ENCODE results near the gene CCND3.

The CCND3 gene

GRCh38 chr6:41936073-41936837 is 5.4 kb downstream of the CCND3 start:
- Histone ChIP-seq H3K36me3 (ENCODE audit: control insufficient read depth in 1 of 2, insufficient read depth in 2 of 2, low read length in 2 of 2) (peaks cover 49 to 52% of the 10 kb centered on the region in 2 donors), H3K27me3 (ENCODE audit: low read depth, low read length) (no peaks in the 10 kb centered on the region), H3K4me1 (ENCODE audit: control insufficient read depth in 1 of 2, insufficient read depth in 2 of 2, low read length in 2 of 2) (peaks cover 21 to 50% of the 10 kb centered on the region in 2 donors), H3K27ac (ENCODE audit: low read length) (peak overlapping the region; percentile 19), H3K4me3 (ENCODE audit: low read depth in 1 of 2, low read length in 2 of 2) (peak overlapping the region in 1 of 2 donors; percentile 31), H3K9me3 (ENCODE audit: control insufficient read depth in 1 of 2, low read length in 2 of 2) (no peaks in the 10 kb centered on the region)

GRCh38 chr6:41935685-41936072 is 5.9 kb downstream of the CCND3 start:
- Histone ChIP-seq H3K36me3 (ENCODE audit: control insufficient read depth in 1 of 2, insufficient read depth in 2 of 2, low read length in 2 of 2) (peaks cover 55 to 58% of the 10 kb centered on the region in 2 donors), H3K9me3 (ENCODE audit: control insufficient read depth in 1 of 2, low read length in 2 of 2) (no peaks in the 10 kb centered on the region), H3K4me1 (ENCODE audit: control insufficient read depth in 1 of 2, insufficient read depth in 2 of 2, low read length in 2 of 2) (peaks cover 21 to 49% of the 10 kb centered on the region in 2 donors), H3K27me3 (ENCODE audit: low read depth, low read length) (no peaks in the 10 kb centered on the region), H3K4me3 (ENCODE audit: low read depth in 1 of 2, low read length in 2 of 2) (no peak overlapping the region), H3K27ac (ENCODE audit: low read length) (no peak overlapping the region)

GRCh38 chr6:41935193-41935574 is 6.4 kb downstream of the CCND3 start:
- no peaks in the 10 kb centered on the region for H3K27me3 ChIP-seq (ENCODE audit: low read depth, low read length)
- H3K9me3 ChIP-seq (ENCODE audit: control insufficient read depth in 1 of 2, low read length in 2 of 2): no peaks in the 10 kb centered on the region
- H3K4me1 ChIP-seq (ENCODE audit: control insufficient read depth in 1 of 2, insufficient read depth in 2 of 2, low read length in 2 of 2): peaks cover 20 to 44% of the 10 kb centered on the region in 2 donors
- H3K36me3 ChIP-seq (ENCODE audit: control insufficient read depth in 1 of 2, insufficient read depth in 2 of 2, low read length in 2 of 2): peaks cover 60 to 63% of the 10 kb centered on the region in 2 donors
- H3K4me3 ChIP-seq (ENCODE audit: low read depth in 1 of 2, low read length in 2 of 2): no peak overlapping the region
- H3K27ac ChIP-seq (ENCODE audit: low read length): no peak overlapping the region

GRCh38 chr6:41934278-41935192 is 7.1 kb downstream of the CCND3 start:
- Histone ChIP-seq H3K4me1 (ENCODE audit: control insufficient read depth in 1 of 2, insufficient read depth in 2 of 2, low read length in 2 of 2) (peaks cover 13 to 37% of the 10 kb centered on the region in 2 donors), H3K36me3 (ENCODE audit: control insufficient read depth in 1 of 2, insufficient read depth in 2 of 2, low read length in 2 of 2) (peaks cover 66 to 70% of the 10 kb centered on the region in 2 donors), H3K27ac (ENCODE audit: low read length) (no peak overlapping the region), H3K9me3 (ENCODE audit: control insufficient read depth in 1 of 2, low read length in 2 of 2) (no peaks in the 10 kb centered on the region), H3K27me3 (ENCODE audit: low read depth, low read length) (no peaks in the 10 kb centered on the region), H3K4me3 (ENCODE audit: low read depth in 1 of 2, low read length in 2 of 2) (no peak overlapping the region)

GRCh38 chr6:41932378-41932777 is 9.2 kb downstream of the CCND3 start:
- Histone ChIP-seq H3K27ac (ENCODE audit: low read length) (no peak overlapping the region), H3K27me3 (ENCODE audit: low read depth, low read length) (no peaks in the 10 kb centered on the region), H3K4me1 (ENCODE audit: control insufficient read depth in 1 of 2, insufficient read depth in 2 of 2, low read length in 2 of 2) (peaks cover 0 to 17% of the 10 kb centered on the region in 2 donors), H3K4me3 (ENCODE audit: low read depth in 1 of 2, low read length in 2 of 2) (no peak overlapping the region), H3K9me3 (ENCODE audit: control insufficient read depth in 1 of 2, low read length in 2 of 2) (no peaks in the 10 kb centered on the region), H3K36me3 (ENCODE audit: control insufficient read depth in 1 of 2, insufficient read depth in 2 of 2, low read length in 2 of 2) (peaks cover 84 to 90% of the 10 kb centered on the region in 2 donors)

GRCh38 chr6:41931792-41932191 is 9.8 kb downstream of the CCND3 start:
- no peak overlapping the region for H3K27ac ChIP-seq (ENCODE audit: low read length)
- no peaks in the 10 kb centered on the region for H3K27me3 ChIP-seq (ENCODE audit: low read depth, low read length)
- no peaks in the 10 kb centered on the region for H3K9me3 ChIP-seq (ENCODE audit: control insufficient read depth in 1 of 2, low read length in 2 of 2)
- H3K4me3 ChIP-seq (ENCODE audit: low read depth in 1 of 2, low read length in 2 of 2): no peak overlapping the region
- peaks cover 0 to 11% of the 10 kb centered on the region in 2 donors for H3K4me1 ChIP-seq (ENCODE audit: control insufficient read depth in 1 of 2, insufficient read depth in 2 of 2, low read length in 2 of 2)
- peaks cover 82 to 88% of the 10 kb centered on the region in 2 donors for H3K36me3 ChIP-seq (ENCODE audit: control insufficient read depth in 1 of 2, insufficient read depth in 2 of 2, low read length in 2 of 2)

- H3K27me3 ChIP-seq (ENCODE audit: low read depth, low read length): no peaks in the 10 kb centered on the region
- no peaks in the 10 kb centered on the region for H3K9me3 ChIP-seq (ENCODE audit: control insufficient read depth in 1 of 2, low read length in 2 of 2)
- peaks cover 68 to 75% of the 10 kb centered on the region in 2 donors for H3K36me3 ChIP-seq (ENCODE audit: control insufficient read depth in 1 of 2, insufficient read depth in 2 of 2, low read length in 2 of 2)
- H3K27ac ChIP-seq (ENCODE audit: low read length): no peak overlapping the region
- H3K4me3 ChIP-seq (ENCODE audit: low read depth in 1 of 2, low read length in 2 of 2): no peak overlapping the region
- no peaks in the 10 kb centered on the region for H3K4me1 ChIP-seq (ENCODE audit: control insufficient read depth in 1 of 2, insufficient read depth in 2 of 2, low read length in 2 of 2)
Observed at GRCh38 chr6:41929924-41930323, 11.7 kb downstream of the CCND3 start.

GRCh38 chr6:41927253-41927652 is 14.4 kb downstream of the CCND3 start:
- peaks cover 8 to 9% of the 10 kb centered on the region in 2 donors for H3K4me1 ChIP-seq (ENCODE audit: control insufficient read depth in 1 of 2, insufficient read depth in 2 of 2, low read length in 2 of 2)
- peaks cover 51 to 53% of the 10 kb centered on the region in 2 donors for H3K36me3 ChIP-seq (ENCODE audit: control insufficient read depth in 1 of 2, insufficient read depth in 2 of 2, low read length in 2 of 2)
- no peaks in the 10 kb centered on the region for H3K9me3 ChIP-seq (ENCODE audit: control insufficient read depth in 1 of 2, low read length in 2 of 2)
- H3K27me3 ChIP-seq (ENCODE audit: low read depth, low read length): no peaks in the 10 kb centered on the region
- no peak overlapping the region for H3K4me3 ChIP-seq (ENCODE audit: low read depth in 1 of 2, low read length in 2 of 2)
- no peak overlapping the region for H3K27ac ChIP-seq (ENCODE audit: low read length)

- Histone ChIP-seq H3K9me3 (ENCODE audit: control insufficient read depth in 1 of 2, low read length in 2 of 2) (no peaks in the 10 kb centered on the region), H3K4me3 (ENCODE audit: low read depth in 1 of 2, low read length in 2 of 2) (peak overlapping the region; percentile 95 to 99), H3K27me3 (ENCODE audit: low read depth, low read length) (no peaks in the 10 kb centered on the region), H3K4me1 (ENCODE audit: control insufficient read depth in 1 of 2, insufficient read depth in 2 of 2, low read length in 2 of 2) (peaks cover 11 to 34% of the 10 kb centered on the region in 2 donors), H3K36me3 (ENCODE audit: control insufficient read depth in 1 of 2, insufficient read depth in 2 of 2, low read length in 2 of 2) (peaks cover 4 to 12% of the 10 kb centered on the region in 2 donors), H3K27ac (ENCODE audit: low read length) (peak overlapping the region; percentile 100)
Observed at GRCh38 chr6:41922154-41922553, 19.5 kb downstream of the CCND3 start.

- H3K27me3 ChIP-seq (ENCODE audit: low read depth, low read length): no peaks in the 10 kb centered on the region
- H3K4me1 ChIP-seq (ENCODE audit: control insufficient read depth in 1 of 2, insufficient read depth in 2 of 2, low read length in 2 of 2): peaks cover 11 to 34% of the 10 kb centered on the region in 2 donors
- H3K27ac ChIP-seq (ENCODE audit: low read length): peak overlapping the region; percentile 100
- peaks cover 4 to 10% of the 10 kb centered on the region in 2 donors for H3K36me3 ChIP-seq (ENCODE audit: control insufficient read depth in 1 of 2, insufficient read depth in 2 of 2, low read length in 2 of 2)
- H3K4me3 ChIP-seq (ENCODE audit: low read depth in 1 of 2, low read length in 2 of 2): peak overlapping the region; percentile 95 to 99
- no peaks in the 10 kb centered on the region for H3K9me3 ChIP-seq (ENCODE audit: control insufficient read depth in 1 of 2, low read length in 2 of 2)
Observed at GRCh38 chr6:41921712-41921998, 20.0 kb downstream of the CCND3 start.

GRCh38 chr6:41920921-41921711 is 20.5 kb downstream of the CCND3 start, which contains the start of the genes BYSL and MED20:
TSS of gene BYSL (plus strand) at chr6:41921499. CDS start at chr6:41921563, 64 bp downstream.
TSS of gene MED20 (minus strand) at chr6:41921139. CDS start at chr6:41921018, 121 bp downstream.
- Histone ChIP-seq H3K9me3 (ENCODE audit: control insufficient read depth in 1 of 2, low read length in 2 of 2) (no peaks in the 10 kb centered on the region), H3K27ac (ENCODE audit: low read length) (peak within 1 kb of the TSS; percentile 100), H3K4me3 (ENCODE audit: low read depth in 1 of 2, low read length in 2 of 2) (peak within 1 kb of the TSS; percentile 95 to 99), H3K4me1 (ENCODE audit: control insufficient read depth in 1 of 2, insufficient read depth in 2 of 2, low read length in 2 of 2) (peaks cover 11 to 34% of the 10 kb centered on the region in 2 donors), H3K27me3 (ENCODE audit: low read depth, low read length) (no peaks in the 10 kb centered on the region), H3K36me3 (ENCODE audit: control insufficient read depth in 1 of 2, insufficient read depth in 2 of 2, low read length in 2 of 2) (peaks cover 4 to 10% of the 10 kb centered on the region in 2 donors)

Measured in muscle layer of duodenum (tissue), 2 donors.